GM12865 (cell line): ENCODE measurements around the gene CCDC78.

Experiments used
- DNase-seq: peaks from one replicate; pipeline ENCODE4 v3.0.0; 2010; ENCODE audit warnings: low read depth
- H3K4me3 ChIP-seq: 2 replicates; pipeline ENCODE4 v1.5.1; 2011; ENCODE audit warnings: mild to moderate bottlenecking, low read depth, low read length, control low read depth
- CTCF ChIP-seq: IDR thresholded peaks from 2 replicates; pipeline ENCODE4 v1.5.1; 2011; ENCODE audit warnings: low read length, control low read depth, low read depth, inconsistent platforms; ENCODE audit not compliant: insufficient read depth; ENCODE audit errors: missing control alignments

CCDC78 gene

GRCh38 chr16:681746-682427 lies 44.4 kb downstream of the CCDC78 start:
- TF ChIP-seq CTCF: no peak
- no peak for DNase-seq
- H3K4me3 ChIP-seq: no peak overlapping the region

DNA sequence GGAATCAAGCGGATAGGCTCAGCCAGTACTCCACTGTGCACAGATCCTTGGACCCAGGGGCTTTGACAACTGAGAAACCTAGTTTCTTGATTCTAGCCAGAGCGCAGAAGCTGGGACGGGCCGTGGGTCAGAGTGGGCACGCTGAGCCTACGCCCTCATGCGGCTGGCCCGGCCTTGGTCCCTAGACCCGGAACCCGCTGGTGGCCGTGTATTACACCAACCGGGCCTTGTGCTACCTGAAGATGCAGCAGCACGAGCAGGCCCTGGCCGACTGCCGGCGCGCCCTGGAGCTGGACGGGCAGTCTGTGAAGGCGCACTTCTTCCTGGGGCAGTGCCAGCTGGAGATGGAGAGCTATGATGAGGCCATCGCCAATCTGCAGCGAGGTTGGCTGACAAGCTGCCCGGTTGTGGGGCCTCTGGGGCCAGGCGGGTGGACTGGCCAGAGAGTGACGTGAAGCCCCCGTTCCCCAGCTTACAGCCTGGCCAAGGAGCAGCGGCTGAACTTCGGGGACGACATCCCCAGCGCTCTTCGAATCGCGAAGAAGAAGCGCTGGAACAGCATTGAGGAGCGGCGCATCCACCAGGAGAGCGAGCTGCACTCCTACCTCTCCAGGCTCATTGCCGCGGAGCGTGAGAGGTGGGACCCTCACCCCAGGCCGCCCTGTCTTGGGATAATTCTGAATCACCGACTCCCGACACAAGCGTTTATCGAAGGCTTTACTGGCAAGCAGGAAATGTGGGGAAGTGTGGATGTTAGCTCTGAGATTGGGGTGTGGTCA lies 45.1 kb downstream of the CCDC78 start:
- TF ChIP-seq CTCF: no peak
- peak; percentile 49 for DNase-seq
- peak overlapping the region; percentile 83 for H3K4me3 ChIP-seq

- no peak for DNase-seq
- H3K4me3 ChIP-seq: peak overlapping the region; percentile 83
- TF ChIP-seq CTCF: no peak
These were observed 45.7 kb downstream of the CCDC78 start for GRCh38 chr16:680625-680945.

DNA sequence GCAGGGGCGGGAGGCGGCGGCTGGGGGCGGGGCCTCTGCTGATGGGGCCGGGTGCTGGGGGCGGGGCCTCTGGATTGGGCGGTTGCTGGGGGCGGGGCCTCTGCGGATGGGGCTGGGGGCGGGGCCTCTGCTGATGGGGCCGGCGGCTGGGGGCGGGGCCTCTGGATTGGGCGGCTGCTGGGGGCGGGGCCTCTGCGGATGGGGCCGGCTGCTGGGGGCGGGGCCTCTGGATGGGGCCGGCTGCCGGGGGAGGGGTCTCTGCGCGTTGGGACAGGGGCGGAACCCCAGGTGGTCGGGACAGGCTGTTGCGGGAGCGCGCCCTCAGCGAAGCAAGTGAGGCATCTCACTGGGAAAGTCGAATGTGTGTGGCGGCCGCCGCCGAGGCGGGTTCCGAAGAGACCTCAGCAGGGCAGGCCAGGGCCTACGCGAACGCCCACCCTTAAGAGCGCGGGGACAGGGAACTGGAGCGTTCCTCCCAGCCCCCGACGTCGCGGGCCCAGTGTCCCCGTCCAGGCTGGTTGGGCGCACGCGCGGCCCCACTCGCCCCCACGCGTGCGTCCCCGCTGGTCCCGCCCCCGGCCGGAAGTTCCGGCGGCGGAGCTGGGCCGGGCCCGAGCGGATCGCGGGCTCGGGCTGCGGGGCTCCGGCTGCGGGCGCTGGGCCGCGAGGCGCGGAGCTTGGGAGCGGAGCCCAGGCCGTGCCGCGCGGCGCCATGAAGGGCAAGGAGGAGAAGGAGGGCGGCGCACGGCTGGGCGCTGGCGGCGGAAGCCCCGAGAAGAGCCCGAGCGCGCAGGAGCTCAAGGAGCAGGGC lies 46.2 kb downstream of the CCDC78 start, which contains the start of gene STUB1:
STUB1 (plus strand) TSS at position 597 of the 811 bp plus-strand sequence; CDS start at position 713, 116 bp downstream.
- no peak for TF ChIP-seq CTCF
- H3K4me3 ChIP-seq: peak within 1 kb of the TSS; percentile 83

DNA sequence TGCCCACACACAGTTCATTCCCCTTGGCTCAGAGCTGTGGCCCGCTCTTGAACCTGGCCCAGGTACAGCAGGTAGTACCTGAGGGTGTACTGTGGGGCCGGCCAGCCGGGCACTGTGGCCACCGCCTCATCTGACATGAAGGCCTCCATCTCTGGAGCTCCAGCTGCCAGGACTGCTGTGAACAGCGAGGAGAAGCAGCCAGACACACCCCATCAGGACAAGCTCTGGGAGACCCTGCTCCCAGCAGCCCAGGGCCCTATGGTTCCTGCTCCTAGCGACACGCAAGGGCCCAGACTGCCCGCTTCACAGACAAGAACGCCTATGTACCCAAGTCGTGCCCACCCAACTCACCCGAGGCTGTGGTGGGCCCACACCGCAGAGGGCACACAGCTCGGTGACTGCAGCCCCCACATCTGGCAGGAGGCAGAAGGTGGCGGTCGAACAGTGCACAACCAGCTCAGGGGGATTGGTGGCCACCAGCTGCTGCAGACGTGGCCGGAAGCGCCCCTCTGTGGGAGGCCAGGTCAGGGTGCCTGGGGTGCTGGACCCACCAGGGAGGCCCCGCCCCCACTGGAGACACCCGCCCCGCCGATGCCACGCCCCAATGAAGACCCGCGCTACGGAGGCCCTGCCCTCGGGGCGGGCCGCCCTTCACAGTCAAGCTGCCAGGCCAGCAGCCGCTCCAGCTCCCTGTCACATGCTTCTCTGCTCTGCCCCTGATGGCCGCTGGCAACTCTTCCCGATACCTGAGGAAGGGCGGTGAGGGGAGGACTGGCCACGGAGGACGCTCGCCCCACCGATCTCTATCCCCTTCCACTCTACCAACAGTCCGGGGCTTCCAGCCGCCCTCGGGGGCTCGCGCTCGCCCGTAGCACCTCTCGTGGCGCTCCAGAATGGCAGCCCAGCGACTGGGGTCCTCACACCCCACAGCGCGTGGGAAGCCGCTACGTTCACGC lies 47.1 kb downstream of the CCDC78 start:
- DNase-seq: peak; percentile 66
- H3K4me3 ChIP-seq: peak overlapping the region; percentile 62

More for the DNA sequence above, 46.2 kb downstream of the CCDC78 start, which contains the start of gene STUB1:
- DNase-seq: peak; percentile 91

More for the DNA sequence above, 47.1 kb downstream of the CCDC78 start:
- TF ChIP-seq CTCF: no peak
